ENCODE results near the gene GPR155.

The GPR155 gene, protein sequence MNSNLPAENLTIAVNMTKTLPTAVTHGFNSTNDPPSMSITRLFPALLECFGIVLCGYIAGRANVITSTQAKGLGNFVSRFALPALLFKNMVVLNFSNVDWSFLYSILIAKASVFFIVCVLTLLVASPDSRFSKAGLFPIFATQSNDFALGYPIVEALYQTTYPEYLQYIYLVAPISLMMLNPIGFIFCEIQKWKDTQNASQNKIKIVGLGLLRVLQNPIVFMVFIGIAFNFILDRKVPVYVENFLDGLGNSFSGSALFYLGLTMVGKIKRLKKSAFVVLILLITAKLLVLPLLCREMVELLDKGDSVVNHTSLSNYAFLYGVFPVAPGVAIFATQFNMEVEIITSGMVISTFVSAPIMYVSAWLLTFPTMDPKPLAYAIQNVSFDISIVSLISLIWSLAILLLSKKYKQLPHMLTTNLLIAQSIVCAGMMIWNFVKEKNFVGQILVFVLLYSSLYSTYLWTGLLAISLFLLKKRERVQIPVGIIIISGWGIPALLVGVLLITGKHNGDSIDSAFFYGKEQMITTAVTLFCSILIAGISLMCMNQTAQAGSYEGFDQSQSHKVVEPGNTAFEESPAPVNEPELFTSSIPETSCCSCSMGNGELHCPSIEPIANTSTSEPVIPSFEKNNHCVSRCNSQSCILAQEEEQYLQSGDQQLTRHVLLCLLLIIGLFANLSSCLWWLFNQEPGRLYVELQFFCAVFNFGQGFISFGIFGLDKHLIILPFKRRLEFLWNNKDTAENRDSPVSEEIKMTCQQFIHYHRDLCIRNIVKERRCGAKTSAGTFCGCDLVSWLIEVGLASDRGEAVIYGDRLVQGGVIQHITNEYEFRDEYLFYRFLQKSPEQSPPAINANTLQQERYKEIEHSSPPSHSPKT

DNA sequence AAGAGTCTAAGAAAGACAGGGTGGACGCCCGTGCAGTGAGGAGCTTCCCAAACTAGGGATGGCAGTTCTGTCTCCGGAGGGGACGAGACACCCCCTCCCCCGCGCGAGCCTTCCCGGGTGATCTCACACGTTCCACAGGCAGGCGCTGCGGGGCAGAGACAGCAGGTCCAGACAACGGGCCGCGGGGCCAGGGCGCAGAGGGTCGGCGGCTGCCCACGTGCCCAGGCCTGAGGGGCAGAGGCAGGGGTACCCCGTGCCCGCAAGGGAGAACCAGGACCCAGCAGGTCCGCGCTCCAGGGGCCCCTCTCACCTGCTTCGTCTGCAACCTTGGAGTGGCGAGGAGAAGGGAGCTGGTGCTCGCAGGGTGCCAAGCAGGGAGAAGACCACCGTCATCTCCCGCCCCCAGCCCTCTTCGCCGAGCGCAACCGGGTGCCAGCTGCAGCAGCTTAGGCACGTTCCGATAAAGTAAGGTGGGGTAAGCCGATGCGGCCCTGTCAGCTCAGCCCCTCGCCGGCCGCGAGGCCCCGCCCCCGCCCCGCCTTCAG lies at the start of gene GPR155:
GPR155 (minus strand) TSS at position 467 of the 545 bp plus-strand sequence. CDS start 5,073 bp downstream, outside the sequence.
- Mint-ChIP-seq H3K27me3 (no peaks in the 10 kb centered on the region), H3K9me3 (no peaks in the 10 kb centered on the region), H3K4me3 (peak within 1 kb of the TSS; percentile 96), H3K4me1 (ENCODE audit: low read depth) (peaks cover 63% of the 10 kb centered on the region), H3K36me3 (ENCODE audit: low read depth) (peaks cover 14% of the 10 kb centered on the region), H3K27ac (peak within 1 kb of the TSS; percentile 93)

DNA sequence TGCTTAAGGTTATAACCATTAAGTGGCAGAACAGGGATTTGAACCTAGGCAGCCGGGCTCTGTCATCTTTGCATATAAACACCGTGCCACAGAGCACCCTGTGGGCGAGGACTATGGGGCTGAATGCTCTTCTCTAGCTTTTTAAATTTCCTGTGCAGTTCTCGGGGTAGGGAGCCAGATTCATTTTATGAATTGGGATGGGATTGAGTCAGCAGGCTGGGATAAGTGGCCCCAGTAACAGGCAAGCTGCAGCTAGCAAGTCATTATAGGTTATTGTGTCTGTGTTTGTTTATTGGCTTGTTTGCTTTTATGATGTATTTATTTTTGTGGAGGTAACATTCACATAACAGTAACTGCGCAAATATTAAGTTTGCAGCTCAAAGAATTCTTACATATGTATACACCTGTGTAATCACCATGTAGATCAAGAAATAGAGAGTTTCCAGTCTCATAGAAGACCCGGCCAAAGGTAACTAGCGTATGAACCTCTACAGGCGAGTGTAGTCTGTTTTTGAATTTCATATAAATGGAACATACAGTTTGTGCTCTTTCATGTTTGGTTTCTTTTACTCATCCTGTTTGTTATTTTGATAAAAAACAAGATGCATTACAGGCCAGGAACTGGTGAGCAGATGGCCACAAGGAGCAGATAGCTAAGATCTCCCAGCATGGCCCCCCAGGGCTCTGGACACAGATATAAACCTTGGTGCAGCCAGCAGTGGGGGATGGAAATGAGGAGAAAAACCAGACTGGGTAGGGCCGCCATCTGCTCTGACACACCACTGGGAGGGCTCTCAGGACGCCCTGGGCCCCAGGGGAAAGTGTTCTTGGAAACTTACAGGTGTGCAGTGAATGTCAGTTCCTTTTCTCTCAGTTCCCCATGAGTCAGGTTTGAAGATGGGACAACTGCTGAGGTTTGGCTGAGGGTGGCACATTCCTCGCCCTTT lies 49.2 kb upstream of the GPR155 start:
- Mint-ChIP-seq H3K4me3 (no peak overlapping the region), H3K27ac (no peak overlapping the region), H3K27me3 (no peaks in the 10 kb centered on the region), H3K9me3 (no peaks in the 10 kb centered on the region), H3K4me1 (ENCODE audit: low read depth) (no peaks in the 10 kb centered on the region), H3K36me3 (ENCODE audit: low read depth) (no peaks in the 10 kb centered on the region)

DNA sequence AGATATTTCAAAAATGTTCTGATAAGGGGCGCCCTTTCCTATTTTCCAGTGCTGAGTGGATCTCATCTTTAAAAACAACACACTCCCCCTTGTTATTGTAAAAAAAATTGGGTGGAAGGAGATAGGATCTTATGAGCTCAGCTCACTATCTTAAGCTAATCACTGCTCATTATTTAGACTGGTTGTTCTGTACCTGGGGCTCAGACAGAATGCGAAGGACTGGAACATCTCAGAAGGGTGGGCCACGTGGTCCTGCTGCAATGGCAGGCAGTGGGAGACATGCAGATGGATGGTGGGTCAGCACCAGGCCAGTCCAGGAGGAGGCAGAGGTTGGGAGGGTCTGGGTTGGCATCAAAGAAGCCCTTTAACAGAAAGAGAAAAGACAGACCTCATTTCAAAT lies 48.3 kb upstream of the GPR155 start:
- Mint-ChIP-seq H3K4me1 (ENCODE audit: low read depth) (no peaks in the 10 kb centered on the region), H3K9me3 (no peaks in the 10 kb centered on the region), H3K36me3 (ENCODE audit: low read depth) (no peaks in the 10 kb centered on the region), H3K4me3 (no peak overlapping the region), H3K27ac (no peak overlapping the region), H3K27me3 (no peaks in the 10 kb centered on the region)

DNA sequence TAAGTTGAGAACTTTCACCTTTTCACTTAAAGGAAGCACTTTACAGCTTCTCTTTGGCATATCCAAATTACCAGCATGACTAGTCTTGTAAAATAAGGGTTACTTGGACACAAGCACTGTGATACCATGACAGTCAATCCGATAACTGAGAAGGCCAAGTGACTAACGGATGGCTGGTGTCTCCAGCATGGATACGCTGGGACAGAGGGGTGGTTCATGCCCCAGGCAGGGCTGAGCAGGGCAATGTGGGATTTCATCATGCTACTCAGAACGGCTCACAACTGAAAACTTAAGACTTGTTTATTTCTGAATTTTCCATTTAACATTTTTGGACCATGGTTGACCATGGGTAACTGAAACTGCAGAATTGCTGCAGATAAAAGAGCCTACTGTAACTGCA lies 43.1 kb upstream of the GPR155 start:
- no peaks in the 10 kb centered on the region for H3K4me1 Mint-ChIP-seq (ENCODE audit: low read depth)
- peaks cover 8% of the 10 kb centered on the region for H3K9me3 Mint-ChIP-seq
- H3K4me3 Mint-ChIP-seq: no peak overlapping the region
- no peaks in the 10 kb centered on the region for H3K36me3 Mint-ChIP-seq (ENCODE audit: low read depth)
- H3K27me3 Mint-ChIP-seq: no peaks in the 10 kb centered on the region
- no peak overlapping the region for H3K27ac Mint-ChIP-seq

DNA sequence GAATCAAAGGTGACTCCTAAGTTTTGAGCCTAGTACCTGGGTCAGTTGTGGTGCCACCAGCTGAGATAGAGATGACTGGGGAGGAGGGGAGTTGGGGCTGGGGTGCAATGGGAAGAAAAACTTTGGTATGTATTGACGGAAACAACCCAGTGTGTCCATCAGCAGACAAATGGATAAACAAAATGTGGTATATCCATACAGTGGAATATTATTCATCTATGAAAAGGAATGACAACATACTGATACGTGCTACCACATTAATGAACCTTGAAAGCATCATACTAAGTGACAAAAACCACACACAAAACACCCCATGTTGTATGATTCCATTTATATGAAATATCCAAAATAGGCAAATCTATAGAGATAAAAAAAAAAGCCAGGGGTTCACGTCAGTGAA lies 41.1 kb upstream of the GPR155 start:
- H3K27ac Mint-ChIP-seq: no peak overlapping the region
- peaks cover 8% of the 10 kb centered on the region for H3K9me3 Mint-ChIP-seq
- H3K4me3 Mint-ChIP-seq: no peak overlapping the region
- peaks cover 4% of the 10 kb centered on the region for H3K36me3 Mint-ChIP-seq (ENCODE audit: low read depth)
- H3K4me1 Mint-ChIP-seq (ENCODE audit: low read depth): peaks cover 14% of the 10 kb centered on the region
- no peaks in the 10 kb centered on the region for H3K27me3 Mint-ChIP-seq

DNA sequence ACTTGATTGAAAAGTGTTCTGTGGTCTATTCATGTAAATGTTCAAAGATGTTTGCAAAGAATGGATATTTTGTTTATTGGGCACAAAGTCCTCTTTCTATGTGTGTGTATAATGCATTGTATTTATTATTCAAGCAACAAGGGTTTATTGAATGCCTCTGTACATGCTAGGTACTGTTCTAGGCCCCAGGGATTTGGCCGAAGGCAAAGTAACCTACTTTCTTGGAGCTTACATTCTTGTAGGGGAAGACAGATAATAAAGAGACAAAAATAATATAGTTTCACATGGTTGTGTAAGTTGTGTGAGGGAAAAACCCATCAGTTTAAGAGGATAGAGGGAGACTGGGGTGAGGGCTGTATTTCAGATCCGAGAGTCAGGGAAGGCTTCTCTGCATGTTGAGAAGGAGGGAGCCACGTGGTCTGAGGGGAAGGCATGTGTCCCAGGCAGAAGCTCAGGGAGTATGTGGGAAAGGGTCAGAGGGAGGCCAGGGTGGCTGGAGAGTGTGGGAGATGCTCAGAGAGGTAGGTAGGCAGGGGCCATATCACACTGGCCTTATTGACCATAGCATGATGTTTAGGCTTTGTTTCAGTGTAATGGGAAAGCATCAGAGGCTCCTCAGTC lies 40.4 kb upstream of the GPR155 start:
- H3K9me3 Mint-ChIP-seq: peaks cover 8% of the 10 kb centered on the region
- no peak overlapping the region for H3K27ac Mint-ChIP-seq
- H3K27me3 Mint-ChIP-seq: no peaks in the 10 kb centered on the region
- H3K4me3 Mint-ChIP-seq: no peak overlapping the region
- H3K36me3 Mint-ChIP-seq (ENCODE audit: low read depth): peaks cover 4% of the 10 kb centered on the region
- H3K4me1 Mint-ChIP-seq (ENCODE audit: low read depth): peaks cover 14% of the 10 kb centered on the region

DNA sequence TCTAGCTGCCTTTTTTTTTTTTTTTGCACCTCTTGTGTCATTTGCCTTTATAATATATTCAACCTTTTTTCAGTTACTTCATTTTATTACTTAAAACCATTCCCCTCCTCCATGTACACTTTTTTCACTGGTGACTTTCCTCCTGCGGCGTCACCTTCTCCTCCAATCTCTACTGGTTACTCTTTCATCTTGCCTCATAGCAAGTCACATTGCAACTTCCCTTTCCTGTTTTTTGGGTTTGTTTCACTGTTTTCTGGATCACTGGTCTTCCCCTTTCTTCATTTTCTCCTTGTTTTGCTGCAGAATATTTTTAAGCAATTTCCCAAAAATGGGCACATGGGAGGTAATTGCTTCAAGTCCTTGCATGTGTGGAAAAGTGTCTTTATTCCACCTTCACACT lies 37.7 kb upstream of the GPR155 start:
- Mint-ChIP-seq H3K4me1 (ENCODE audit: low read depth) (peaks cover 14% of the 10 kb centered on the region), H3K27ac (no peak overlapping the region), H3K4me3 (no peak overlapping the region), H3K9me3 (peaks cover 8% of the 10 kb centered on the region), H3K36me3 (ENCODE audit: low read depth) (peaks cover 4% of the 10 kb centered on the region), H3K27me3 (no peaks in the 10 kb centered on the region)

DNA sequence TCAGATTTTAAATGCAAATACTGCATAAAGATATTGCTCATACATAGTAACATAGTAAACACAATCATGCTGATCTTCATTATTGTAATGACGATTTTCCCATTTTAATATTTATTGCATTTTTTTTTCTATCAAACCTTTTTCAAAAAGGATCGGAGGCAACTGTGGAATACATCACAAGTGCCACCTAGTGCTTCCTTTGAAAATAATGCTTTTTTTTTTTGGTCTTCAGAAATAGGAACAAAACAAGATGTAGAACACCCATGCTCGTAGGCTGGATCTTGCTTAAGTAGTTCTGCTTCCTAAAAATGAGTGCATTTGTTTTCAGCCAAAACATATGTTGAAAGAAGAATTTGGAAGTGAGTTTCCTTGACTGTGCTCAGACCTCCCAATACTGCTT lies 35.7 kb upstream of the GPR155 start:
- Mint-ChIP-seq H3K27ac (no peak overlapping the region), H3K27me3 (no peaks in the 10 kb centered on the region), H3K4me1 (ENCODE audit: low read depth) (peaks cover 14% of the 10 kb centered on the region), H3K4me3 (no peak overlapping the region), H3K36me3 (ENCODE audit: low read depth) (peaks cover 4% of the 10 kb centered on the region), H3K9me3 (peaks cover 4% of the 10 kb centered on the region)

DNA sequence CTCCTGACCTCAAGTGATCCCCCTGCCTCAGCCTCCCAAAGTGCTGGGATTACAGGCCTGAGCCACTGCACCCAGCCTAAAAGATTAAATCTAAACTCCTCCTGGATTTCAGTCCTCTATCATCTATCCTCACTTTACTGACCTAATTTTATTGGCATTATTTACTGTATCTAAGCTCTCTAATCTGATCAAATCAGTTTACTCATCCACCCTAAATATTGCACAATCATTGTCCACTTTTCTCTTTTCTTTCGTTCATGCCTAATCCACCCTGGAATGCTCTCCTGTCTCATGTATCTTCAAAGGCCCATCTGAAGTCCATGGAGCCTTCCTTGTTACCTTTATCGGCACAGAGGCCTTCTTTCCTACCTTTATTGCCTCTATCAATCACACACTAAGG lies 31.6 kb upstream of the GPR155 start:
- H3K4me3 Mint-ChIP-seq: no peak overlapping the region
- H3K27me3 Mint-ChIP-seq: no peaks in the 10 kb centered on the region
- no peak overlapping the region for H3K27ac Mint-ChIP-seq
- H3K4me1 Mint-ChIP-seq (ENCODE audit: low read depth): peaks cover 13% of the 10 kb centered on the region
- H3K9me3 Mint-ChIP-seq: no peaks in the 10 kb centered on the region
- no peaks in the 10 kb centered on the region for H3K36me3 Mint-ChIP-seq (ENCODE audit: low read depth)

DNA sequence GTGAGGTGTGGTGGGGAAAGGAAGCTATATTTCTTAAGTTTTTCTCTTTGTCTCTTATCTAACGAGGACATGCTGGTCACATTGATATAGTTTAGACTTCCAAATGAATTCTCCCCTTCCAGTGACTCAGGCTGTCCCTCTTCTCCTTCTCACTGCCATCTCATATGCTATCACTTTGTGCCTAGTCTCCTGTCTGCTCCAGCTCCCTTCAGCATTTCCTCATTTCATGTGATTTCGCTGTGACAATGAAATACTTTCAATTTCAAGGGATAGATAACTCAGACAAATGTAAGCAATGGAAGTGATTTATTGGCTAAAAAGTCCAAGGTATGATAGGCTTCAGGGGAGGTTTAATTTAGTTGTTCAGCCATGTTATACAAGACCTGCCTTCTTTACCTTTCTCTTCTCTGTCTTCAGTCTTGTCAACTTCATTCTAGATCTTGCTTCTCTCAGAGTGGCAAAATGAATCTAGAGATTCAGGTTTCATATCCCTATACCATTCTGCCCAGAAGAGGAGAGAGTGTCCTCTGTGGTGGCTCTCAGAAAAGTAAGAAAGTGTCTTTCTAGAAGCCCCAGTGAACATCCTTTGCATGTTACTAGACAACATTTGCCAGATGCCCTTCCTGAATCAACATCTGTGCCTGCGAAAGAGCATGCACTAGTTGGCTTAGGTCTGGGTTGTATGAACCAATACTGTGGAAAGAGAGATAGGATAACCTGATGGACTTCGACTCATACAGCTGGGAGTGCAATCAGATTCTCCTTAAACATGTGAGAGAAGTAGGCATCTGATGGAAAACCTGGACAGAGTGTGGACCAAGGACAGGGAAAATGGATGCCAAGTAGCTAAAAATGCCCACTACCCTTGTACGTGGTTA lies 29.9 kb upstream of the GPR155 start:
- Mint-ChIP-seq H3K27ac (no peak overlapping the region), H3K9me3 (peaks cover 9% of the 10 kb centered on the region), H3K4me3 (no peak overlapping the region), H3K36me3 (ENCODE audit: low read depth) (peaks cover 7% of the 10 kb centered on the region), H3K27me3 (no peaks in the 10 kb centered on the region), H3K4me1 (ENCODE audit: low read depth) (peaks cover 18% of the 10 kb centered on the region)

DNA sequence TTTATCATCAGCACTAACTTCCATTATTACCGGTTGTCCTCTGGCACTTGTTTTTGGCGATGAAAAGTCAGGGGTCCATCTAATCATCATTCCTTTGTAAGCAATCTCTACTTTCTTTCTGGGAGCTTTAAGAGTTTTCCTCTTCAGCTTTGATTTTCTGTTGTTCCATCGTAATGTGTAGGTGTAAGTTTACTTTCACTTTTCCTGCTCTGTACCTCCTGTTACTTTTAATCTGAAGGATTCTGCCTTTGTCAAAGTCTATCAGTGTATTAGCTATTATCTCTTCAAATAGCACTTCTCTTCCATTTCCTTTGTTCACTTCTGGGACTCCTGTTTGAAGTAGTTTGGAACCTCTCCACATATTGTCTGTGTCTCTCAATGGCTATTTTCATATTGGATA lies 25.5 kb upstream of the GPR155 start:
- peaks cover 17% of the 10 kb centered on the region for H3K4me1 Mint-ChIP-seq (ENCODE audit: low read depth)
- no peak overlapping the region for H3K4me3 Mint-ChIP-seq
- H3K27ac Mint-ChIP-seq: no peak overlapping the region
- no peaks in the 10 kb centered on the region for H3K27me3 Mint-ChIP-seq
- H3K36me3 Mint-ChIP-seq (ENCODE audit: low read depth): peaks cover 14% of the 10 kb centered on the region
- H3K9me3 Mint-ChIP-seq: peaks cover 24% of the 10 kb centered on the region

DNA sequence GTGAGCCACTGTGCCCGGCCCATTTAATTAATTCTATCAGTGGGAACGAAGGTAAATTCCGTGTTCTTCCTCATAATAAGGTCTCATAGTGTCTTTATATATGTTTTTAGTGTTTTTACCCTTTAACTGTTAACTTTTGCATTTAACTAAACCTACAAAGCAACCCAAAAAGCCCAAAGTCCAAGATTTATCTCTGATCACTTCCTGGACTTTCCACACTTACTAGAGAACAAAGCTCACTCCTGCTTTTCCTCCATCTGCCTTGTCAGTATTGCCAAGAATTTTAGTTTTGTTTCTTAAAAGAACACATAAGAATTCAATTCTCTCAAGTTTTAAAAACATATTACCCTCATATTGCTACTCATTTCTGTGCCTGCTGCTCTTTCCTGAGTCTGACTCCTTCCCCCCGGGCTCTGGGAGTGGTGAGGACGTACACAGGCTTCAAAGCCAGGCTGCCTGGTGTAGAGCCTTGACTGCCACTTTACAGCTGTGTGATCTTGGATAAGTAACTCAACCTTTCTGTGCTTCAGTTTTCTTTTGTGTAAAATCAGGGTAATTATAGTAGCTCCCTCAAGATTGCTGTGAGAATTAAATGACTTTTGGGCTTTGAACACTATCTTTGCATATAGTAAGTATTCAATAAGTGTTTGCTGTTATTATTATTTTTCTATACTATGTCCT lies 24.9 kb upstream of the GPR155 start:
- H3K27ac Mint-ChIP-seq: no peak overlapping the region
- H3K9me3 Mint-ChIP-seq: peaks cover 28% of the 10 kb centered on the region
- H3K27me3 Mint-ChIP-seq: no peaks in the 10 kb centered on the region
- H3K4me3 Mint-ChIP-seq: no peak overlapping the region
- peaks cover 14% of the 10 kb centered on the region for H3K36me3 Mint-ChIP-seq (ENCODE audit: low read depth)
- peaks cover 11% of the 10 kb centered on the region for H3K4me1 Mint-ChIP-seq (ENCODE audit: low read depth)

Measured in stimulated activated naive CD8-positive, alpha-beta T cell treated with anti-CD3 and anti-CD28 coated beads, Interleukin-15, Interleukin-2, amounts not matched to agents 100 ng/mL and 50 ng/mL, for 24 hours (primary cell).